ENCODE measurements around the gene NR4A3.

- TF ChIP-seq, protein P1, sequence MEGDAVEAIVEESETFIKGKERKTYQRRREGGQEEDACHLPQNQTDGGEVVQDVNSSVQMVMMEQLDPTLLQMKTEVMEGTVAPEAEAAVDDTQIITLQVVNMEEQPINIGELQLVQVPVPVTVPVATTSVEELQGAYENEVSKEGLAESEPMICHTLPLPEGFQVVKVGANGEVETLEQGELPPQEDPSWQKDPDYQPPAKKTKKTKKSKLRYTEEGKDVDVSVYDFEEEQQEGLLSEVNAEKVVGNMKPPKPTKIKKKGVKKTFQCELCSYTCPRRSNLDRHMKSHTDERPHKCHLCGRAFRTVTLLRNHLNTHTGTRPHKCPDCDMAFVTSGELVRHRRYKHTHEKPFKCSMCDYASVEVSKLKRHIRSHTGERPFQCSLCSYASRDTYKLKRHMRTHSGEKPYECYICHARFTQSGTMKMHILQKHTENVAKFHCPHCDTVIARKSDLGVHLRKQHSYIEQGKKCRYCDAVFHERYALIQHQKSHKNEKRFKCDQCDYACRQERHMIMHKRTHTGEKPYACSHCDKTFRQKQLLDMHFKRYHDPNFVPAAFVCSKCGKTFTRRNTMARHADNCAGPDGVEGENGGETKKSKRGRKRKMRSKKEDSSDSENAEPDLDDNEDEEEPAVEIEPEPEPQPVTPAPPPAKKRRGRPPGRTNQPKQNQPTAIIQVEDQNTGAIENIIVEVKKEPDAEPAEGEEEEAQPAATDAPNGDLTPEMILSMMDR (conservative IDR thresholded peaks at IDR 0.05 in 1 of 2, IDR thresholded peaks at IDR 0.05 in 1 of 2; ENCODE audit: low read depth in 1 of 2, low read length in 2 of 2), result no peak
- TF ChIP-seq EZH2 (IDR thresholded peaks at IDR 0.05; ENCODE audit: low read length, missing control alignments), result no peak
These were observed 13.9 kb downstream of the NR4A3 start for GRCh38 chr9:99835581-99835980.

Data from fibroblast of lung (primary cell).